Activated CD4-positive, alpha-beta T cell treated with anti-CD3 and anti-CD28 coated beads, Interleukin-2, amount 10 ng/mL, durations not matched to agents 7 days and 5 days (primary cell): ENCODE data around the gene EPHA2. TPM values are rescaled to one million over a fixed set of nuclear protein-coding genes. Genes with fewer than 3 reads are reported as not detected.
"Not testable (repeated sequence)": the region's sequence is repeated elsewhere in the genome, so short reads cannot be mapped to it uniquely, and the experiment has no call there.

Experiments
- CTCF ChIA-PET: fragments of 350-600 bp; sonication (Branson Sonifier 250); formaldehyde crosslinking; loops from one replicate; lab custom pipeline; 2021; ENCODE audit warnings: antibody characterized with exemption; lab: Charles Lee
- POLR2A ChIA-PET: fragments of 350-600 bp; sonication (Branson Sonifier 250); formaldehyde crosslinking; loops from one replicate; lab custom pipeline; 2021; ENCODE audit warnings: antibody characterized with exemption; lab: Charles Lee
- DNase-seq: peaks from one replicate; pipeline ENCODE4 v3.0.0-alpha.2; 2020
- H3K27ac Mint-ChIP-seq: one replicate; pipeline ENCODE4 v1.8.0; 2021; ENCODE audit warnings: mild to moderate bottlenecking, moderate library complexity, mixed read lengths
- H3K27me3 Mint-ChIP-seq: one replicate; pipeline ENCODE4 v1.8.0; 2021; ENCODE audit warnings: mixed read lengths
- H3K36me3 Mint-ChIP-seq: one replicate; pipeline ENCODE4 v1.8.0; 2021; ENCODE audit warnings: low read depth, mixed read lengths
- H3K4me1 Mint-ChIP-seq: one replicate; pipeline ENCODE4 v1.8.0; 2021; ENCODE audit warnings: mixed read lengths
- H3K4me3 Mint-ChIP-seq: one replicate; pipeline ENCODE4 v1.8.0; 2021; ENCODE audit warnings: mild to moderate bottlenecking, moderate library complexity, mixed read lengths
- H3K9me3 Mint-ChIP-seq: one replicate; pipeline ENCODE4 v1.8.0; 2021; ENCODE audit warnings: mixed read lengths
- total RNA-seq, 2 experiments: library from RNA; stranded (reverse); gene quantifications; one replicate each; pipeline ENCODE4 v1.2.3, GENCODE V29; 2021

The EPHA2 gene
- total RNA-seq, 2 experiments from 2014 or later: not detected

GRCh38 chr1:16112596-16113555 is 43.0 kb downstream of the EPHA2 start:
- Mint-ChIP-seq H3K27ac (no peak overlapping the region), H3K4me1 (no peaks in the 10 kb centered on the region), H3K9me3 (peaks cover 3% of the 10 kb centered on the region), H3K4me3 (no peak overlapping the region), H3K27me3 (peaks cover 2% of the 10 kb centered on the region), H3K36me3 (no peaks in the 10 kb centered on the region)
- ChIA-PET CTCF (interaction anchor here (1.6 kb wide), 1 partner anchor 8 kb away, joined by 5 read pairs; no protein-coding TSS in a partner anchor), POLR2A (no interaction called here)
- no peak for DNase-seq

GRCh38 chr1:16111771-16112595 is 43.9 kb downstream of the EPHA2 start:
- DNase-seq: no peak
- ChIA-PET CTCF (interaction anchor here (1.6 kb wide), 1 partner anchor 9 kb away, joined by 5 read pairs; no protein-coding TSS in a partner anchor), POLR2A (no interaction called here)
- Mint-ChIP-seq H3K27me3 (peaks cover 7% of the 10 kb centered on the region), H3K4me1 (no peaks in the 10 kb centered on the region), H3K27ac (no peak overlapping the region), H3K9me3 (peaks cover 3% of the 10 kb centered on the region), H3K36me3 (no peaks in the 10 kb centered on the region), H3K4me3 (no peak overlapping the region)

- Mint-ChIP-seq H3K27ac (no peak overlapping the region), H3K9me3 (peaks cover 3% of the 10 kb centered on the region), H3K36me3 (no peaks in the 10 kb centered on the region), H3K4me3 (no peak overlapping the region), H3K4me1 (no peaks in the 10 kb centered on the region), H3K27me3 (peaks cover 17% of the 10 kb centered on the region)
- no peak for DNase-seq
- ChIA-PET POLR2A (interaction anchor here (0.6 kb wide), 1 partner anchor 18 kb away, joined by 3 read pairs; no protein-coding TSS in a partner anchor), CTCF (interaction anchor here (1.2 to 1.8 kb wide), 2 partner anchors 9 to 32 kb away, joined by 3 to 4 read pairs; no protein-coding TSS in a partner anchor)
Measured at GRCh38 chr1:16110884-16111283, 45.0 kb downstream of the EPHA2 start.

- DNase-seq: no peak
- Mint-ChIP-seq H3K4me3 (no peak overlapping the region), H3K36me3 (no peaks in the 10 kb centered on the region), H3K4me1 (no peaks in the 10 kb centered on the region), H3K27ac (no peak overlapping the region), H3K27me3 (peaks cover 18% of the 10 kb centered on the region), H3K9me3 (peaks cover 3% of the 10 kb centered on the region)
- CTCF ChIA-PET: interaction anchor here (1.2 to 1.8 kb wide), 2 partner anchors 10 to 31 kb away, joined by 3 to 4 read pairs; no protein-coding TSS in a partner anchor
- POLR2A ChIA-PET: no interaction called here
Measured at GRCh38 chr1:16110456-16110855, 45.4 kb downstream of the EPHA2 start.

- ChIA-PET POLR2A (no interaction called here), CTCF (interaction anchor here (1.2 to 2.7 kb wide), 4 partner anchors 10 to 31 kb away, joined by 3 to 8 read pairs (median 4); no protein-coding TSS in a partner anchor)
- Mint-ChIP-seq H3K27ac (no peak overlapping the region), H3K4me1 (no peaks in the 10 kb centered on the region), H3K9me3 (peaks cover 3% of the 10 kb centered on the region), H3K36me3 (no peaks in the 10 kb centered on the region), H3K27me3 (peaks cover 24% of the 10 kb centered on the region), H3K4me3 (no peak overlapping the region)
- no peak for DNase-seq
Measured at GRCh38 chr1:16109571-16109970, 46.3 kb downstream of the EPHA2 start.

GRCh38 chr1:16107039-16107438 is 48.8 kb downstream of the EPHA2 start:
- CTCF ChIA-PET: interaction anchor here (0.8 to 2.7 kb wide), 3 partner anchors 19 to 79 kb away, joined by 3 to 8 read pairs (median 4); no protein-coding TSS in a partner anchor
- DNase-seq, POLR2A ChIA-PET, H3K4me3 Mint-ChIP-seq, H3K36me3 Mint-ChIP-seq, H3K4me1 Mint-ChIP-seq, H3K27ac Mint-ChIP-seq, H3K9me3 Mint-ChIP-seq: not testable (repeated sequence)
- H3K27me3 Mint-ChIP-seq: peaks cover 36% of the 10 kb centered on the region

GRCh38 chr1:16101623-16102022 is 54.2 kb downstream of the EPHA2 start:
- H3K27ac Mint-ChIP-seq: no peak overlapping the region
- H3K9me3 Mint-ChIP-seq: peaks cover 3% of the 10 kb centered on the region
- ChIA-PET POLR2A (no interaction called here), CTCF (no interaction called here)
- no peaks in the 10 kb centered on the region for H3K4me1 Mint-ChIP-seq
- no peak for DNase-seq
- H3K4me3 Mint-ChIP-seq: no peak overlapping the region
- no peaks in the 10 kb centered on the region for H3K36me3 Mint-ChIP-seq
- H3K27me3 Mint-ChIP-seq: peaks cover 28% of the 10 kb centered on the region

- Mint-ChIP-seq H3K4me3 (no peak overlapping the region), H3K4me1 (no peaks in the 10 kb centered on the region), H3K27ac (no peak overlapping the region), H3K9me3 (peaks cover 3% of the 10 kb centered on the region), H3K36me3 (no peaks in the 10 kb centered on the region), H3K27me3 (peaks cover 13% of the 10 kb centered on the region)
- CTCF ChIA-PET: interaction anchor here (1.0 kb wide), 1 partner anchor 20 kb away, joined by 3 read pairs; no protein-coding TSS in a partner anchor
- POLR2A ChIA-PET: no interaction called here
- no peak for DNase-seq
Measured at GRCh38 chr1:16099412-16099811, 56.5 kb downstream of the EPHA2 start.

- H3K4me3 Mint-ChIP-seq: no peak overlapping the region
- CTCF ChIA-PET: no interaction called here
- no peak for DNase-seq
- POLR2A ChIA-PET: no interaction called here
- H3K36me3 Mint-ChIP-seq: no peaks in the 10 kb centered on the region
- no peak overlapping the region for H3K27ac Mint-ChIP-seq
- H3K9me3 Mint-ChIP-seq: no peaks in the 10 kb centered on the region
- H3K27me3 Mint-ChIP-seq: peaks cover 3% of the 10 kb centered on the region
- H3K4me1 Mint-ChIP-seq: no peaks in the 10 kb centered on the region
Measured at GRCh38 chr1:16095447-16095846, 60.4 kb downstream of the EPHA2 start.

GRCh38 chr1:16094453-16095158 is 61.3 kb downstream of the EPHA2 start:
- POLR2A ChIA-PET: no interaction called here
- Mint-ChIP-seq H3K4me3 (no peak overlapping the region), H3K36me3 (no peaks in the 10 kb centered on the region), H3K27ac (no peak overlapping the region), H3K9me3 (no peaks in the 10 kb centered on the region), H3K4me1 (no peaks in the 10 kb centered on the region), H3K27me3 (peaks cover 3% of the 10 kb centered on the region)
- CTCF ChIA-PET: interaction anchor here (1.0 kb wide), 1 partner anchor 12 kb away, joined by 3 read pairs; no protein-coding TSS in a partner anchor
- no peak for DNase-seq

GRCh38 chr1:16093611-16094010 is 62.3 kb downstream of the EPHA2 start:
- ChIA-PET CTCF (interaction anchor here (1.0 kb wide), 1 partner anchor 11 kb away, joined by 3 read pairs; no protein-coding TSS in a partner anchor), POLR2A (no interaction called here)
- H3K27ac Mint-ChIP-seq: no peak overlapping the region

More at GRCh38 chr1:16093611-16094010, 62.3 kb downstream of the EPHA2 start:
- no peak overlapping the region for H3K4me3 Mint-ChIP-seq
- H3K4me1 Mint-ChIP-seq: no peaks in the 10 kb centered on the region
- H3K9me3 Mint-ChIP-seq: no peaks in the 10 kb centered on the region
- H3K27me3 Mint-ChIP-seq: peaks cover 3% of the 10 kb centered on the region
- no peaks in the 10 kb centered on the region for H3K36me3 Mint-ChIP-seq
- DNase-seq: no peak
